ENCODE results near the gene SDK1. TPM values are rescaled to one million over a fixed set of nuclear protein-coding genes. Genes with fewer than 3 reads are reported as not detected.

The SDK1 gene
- total RNA-seq, 1 donor, result 0.27 TPM

GRCh38 chr7:3300221-3300650 lies 816 bp upstream of the SDK1 start:
- no peak for TF ChIP-seq CTCF (IDR thresholded peaks at IDR 0.05; ENCODE audit: insufficient read depth, low read length)
- no peak for DNase-seq (ENCODE audit: low read depth)
- H3K4me3 ChIP-seq (ENCODE audit: low read depth, low read length), result peak overlapping the region; percentile 61

- no peak for DNase-seq (ENCODE audit: low read depth)
- TF ChIP-seq CTCF (IDR thresholded peaks at IDR 0.05; ENCODE audit: insufficient read depth, low read length), result no peak
- peak overlapping the region; percentile 49 for H3K4me3 ChIP-seq (ENCODE audit: low read depth, low read length)
These were observed 338 bp downstream of the SDK1 start for GRCh38 chr7:3301449-3301731.

GRCh38 chr7:3301831-3302618 lies 973 bp downstream of the SDK1 start:
- H3K4me3 ChIP-seq (ENCODE audit: low read depth, low read length), result peak overlapping the region; percentile 31
- TF ChIP-seq CTCF (IDR thresholded peaks at IDR 0.05; ENCODE audit: insufficient read depth, low read length), result peak; percentile 26
- peak; percentile 23 for DNase-seq (ENCODE audit: low read depth)

GRCh38 chr7:3302681-3303320 lies 1.7 kb downstream of the SDK1 start:
- no peak for TF ChIP-seq CTCF (IDR thresholded peaks at IDR 0.05; ENCODE audit: insufficient read depth, low read length)
- no peak overlapping the region for H3K4me3 ChIP-seq (ENCODE audit: low read depth, low read length)
- DNase-seq (ENCODE audit: low read depth), result no peak

- DNase-seq (ENCODE audit: low read depth), result no peak
- no peak for TF ChIP-seq CTCF (IDR thresholded peaks at IDR 0.05; ENCODE audit: insufficient read depth, low read length)
- H3K4me3 ChIP-seq (ENCODE audit: low read depth, low read length), result no peak overlapping the region
These were observed 3.1 kb downstream of the SDK1 start for GRCh38 chr7:3304131-3304530.

- no peak overlapping the region for H3K4me3 ChIP-seq (ENCODE audit: low read depth, low read length)
- no peak for TF ChIP-seq CTCF (IDR thresholded peaks at IDR 0.05; ENCODE audit: insufficient read depth, low read length)
- no peak for DNase-seq (ENCODE audit: low read depth)
These were observed 6.4 kb downstream of the SDK1 start for GRCh38 chr7:3307435-3307834.

Measured in fibroblast of the aortic adventitia (primary cell).